Inferior parietal cortex (tissue), 1 donor: ENCODE measurements around the gene C1orf174.
A peak's percentile ranks its signal among the peaks of the same experiment; 100 is the strongest.

Experiments
- DNase-seq: peaks from one replicate; pipeline ENCODE4 v3.0.0-alpha.2; 2016; ENCODE audit errors: extremely low spot score

The C1orf174 gene

DNA sequence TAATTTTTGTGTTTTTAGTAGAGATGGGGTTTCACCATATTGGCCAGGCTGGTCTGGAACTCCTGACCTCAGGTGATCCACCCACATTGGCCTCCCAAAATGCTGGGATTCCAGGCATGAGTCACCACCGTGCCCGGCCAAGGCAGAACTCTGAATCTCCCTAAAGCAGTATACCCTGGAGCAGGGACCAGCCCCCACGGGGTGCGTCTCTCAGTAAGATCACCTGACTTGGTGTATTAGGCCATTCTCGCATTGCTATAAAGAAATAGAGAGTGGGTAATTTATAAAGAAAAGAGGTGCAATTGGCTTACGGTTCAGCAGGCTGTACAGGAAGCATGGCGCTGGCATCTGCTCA is 28.6 kb downstream of the C1orf174 start:
- DNase-seq, result no peak

DNA sequence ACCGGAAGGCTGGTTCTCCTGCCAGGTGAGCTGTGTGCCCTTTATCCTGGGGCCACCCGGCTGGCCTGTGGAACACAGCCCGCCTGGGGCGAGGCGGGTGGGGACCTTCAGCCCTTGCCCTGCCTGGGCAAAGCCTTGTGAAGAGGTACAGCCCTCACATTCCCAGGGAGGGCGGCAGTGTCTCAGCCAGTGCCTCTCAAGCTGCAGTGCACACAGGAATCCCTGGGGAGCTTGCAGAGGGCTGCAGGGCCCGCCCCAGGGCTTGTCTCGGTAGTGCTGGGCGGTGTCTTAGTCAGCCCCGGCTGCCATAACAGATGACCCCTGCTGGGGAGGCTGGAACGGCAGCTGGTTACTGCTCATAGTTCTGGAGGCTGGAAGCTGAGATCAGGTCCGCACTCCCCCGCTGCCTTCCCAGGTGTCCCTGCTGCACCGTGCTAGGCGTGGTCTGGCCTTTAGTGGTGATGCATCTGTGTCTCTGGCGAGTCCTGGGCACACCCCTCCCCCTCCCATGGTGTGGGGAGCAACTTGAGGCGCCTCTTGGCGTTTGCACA is 30.2 kb downstream of the C1orf174 start:
- no peak for DNase-seq

DNA sequence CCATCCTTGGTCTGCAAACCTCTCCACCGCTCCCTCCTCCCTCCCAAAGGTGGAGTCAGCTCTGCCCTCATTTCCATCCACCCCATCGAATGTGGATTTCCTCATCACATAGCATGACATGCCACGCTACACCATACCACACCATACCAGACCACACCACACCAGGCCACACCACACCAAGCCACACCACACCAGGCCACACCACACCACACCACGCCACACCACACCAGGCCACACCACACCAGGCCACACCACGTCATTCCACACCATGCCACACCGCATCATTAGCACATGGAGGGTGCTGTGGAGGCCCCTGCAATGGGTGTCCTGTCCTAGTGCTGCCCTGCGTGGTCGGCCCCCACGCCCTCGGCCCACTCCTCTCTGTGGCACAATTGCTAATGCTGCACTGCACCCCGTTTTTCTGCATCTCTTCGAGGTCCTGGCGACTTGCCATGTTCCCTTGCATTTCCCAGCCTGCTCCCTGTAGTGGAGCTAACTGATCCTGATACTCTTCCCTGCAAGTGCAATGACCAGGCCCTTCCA is 31.5 kb downstream of the C1orf174 start:
- no peak for DNase-seq

DNA sequence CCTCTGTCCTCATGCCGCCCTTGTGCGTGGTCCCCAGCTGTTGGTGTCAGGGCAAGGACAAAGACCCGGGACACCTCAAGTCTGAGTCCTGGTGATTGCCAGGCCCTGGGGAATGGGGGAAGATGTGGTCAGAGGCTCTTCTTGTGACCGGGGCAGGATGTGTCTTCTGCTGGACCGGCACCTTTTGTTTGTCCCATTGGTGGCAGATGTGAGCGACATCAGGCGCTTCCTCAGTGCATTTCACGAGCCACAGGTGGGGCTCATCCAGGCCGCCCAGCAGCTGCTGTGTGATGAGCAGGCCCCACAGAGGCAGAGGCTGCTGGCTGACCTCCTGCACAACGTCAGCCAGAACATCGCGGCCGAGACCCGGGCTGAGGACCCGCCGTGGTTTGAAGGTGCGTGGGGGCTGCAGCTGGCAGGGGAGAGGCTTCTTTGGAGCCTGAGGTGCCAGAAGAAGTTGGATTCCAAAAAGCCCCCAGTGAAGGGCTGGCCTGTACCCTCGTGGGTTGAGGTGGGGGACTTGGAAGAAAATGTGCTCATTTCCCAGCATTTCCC is 34.4 kb downstream of the C1orf174 start:
- DNase-seq, result no peak

DNA sequence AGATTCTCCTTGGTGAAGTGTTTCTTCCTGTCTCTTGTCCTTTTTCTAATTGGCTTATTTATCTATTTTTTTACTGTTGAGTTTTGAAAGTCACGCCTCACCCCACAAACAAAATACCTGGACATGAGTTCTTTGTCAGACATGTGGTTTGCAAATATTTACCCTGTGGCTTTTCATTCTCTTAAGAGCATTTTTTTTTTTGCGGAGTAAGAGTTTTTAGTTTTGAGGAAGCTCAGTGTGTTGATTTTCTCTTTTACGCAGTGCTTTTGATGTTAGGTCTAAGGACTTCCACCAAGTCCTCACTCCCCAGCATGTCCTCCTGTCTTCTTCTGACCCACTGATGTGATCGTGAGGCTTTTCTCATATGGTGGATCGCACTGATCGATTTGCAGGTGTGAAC is 35.2 kb downstream of the C1orf174 start:
- no peak for DNase-seq

DNA sequence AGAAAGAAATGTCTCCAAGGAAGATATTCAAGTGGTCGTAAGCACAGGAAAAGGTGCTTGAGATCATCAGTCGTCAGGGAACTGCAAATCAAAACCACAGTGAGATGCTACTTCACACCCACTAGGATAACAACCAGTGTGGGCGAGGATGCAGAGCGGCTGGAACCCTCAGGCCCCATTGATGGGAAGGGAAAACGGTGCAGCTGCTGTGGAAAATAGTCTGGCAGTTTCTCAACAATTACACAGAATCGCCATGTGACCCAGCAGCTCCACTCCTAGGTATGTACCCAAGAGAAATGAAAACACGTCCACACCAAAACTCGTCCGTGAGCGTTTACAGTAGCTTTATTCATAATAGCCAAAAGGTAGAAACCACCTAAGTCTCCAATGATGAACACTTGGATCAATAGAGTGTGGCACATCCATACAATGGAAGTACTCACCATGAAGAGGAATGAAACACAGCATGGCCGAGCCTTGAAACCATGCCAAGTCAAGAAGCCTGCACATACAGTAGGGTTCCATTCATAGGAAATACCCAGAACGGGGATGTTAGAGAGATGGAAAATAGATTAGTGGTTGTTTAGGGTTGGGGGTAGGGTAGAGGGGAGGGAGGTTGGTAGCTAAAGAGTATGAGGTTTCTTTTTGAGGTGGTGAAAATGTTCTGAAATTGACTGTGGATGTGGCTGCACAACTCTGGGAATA is 36.7 kb downstream of the C1orf174 start:
- DNase-seq, result peak; percentile 32

DNA sequence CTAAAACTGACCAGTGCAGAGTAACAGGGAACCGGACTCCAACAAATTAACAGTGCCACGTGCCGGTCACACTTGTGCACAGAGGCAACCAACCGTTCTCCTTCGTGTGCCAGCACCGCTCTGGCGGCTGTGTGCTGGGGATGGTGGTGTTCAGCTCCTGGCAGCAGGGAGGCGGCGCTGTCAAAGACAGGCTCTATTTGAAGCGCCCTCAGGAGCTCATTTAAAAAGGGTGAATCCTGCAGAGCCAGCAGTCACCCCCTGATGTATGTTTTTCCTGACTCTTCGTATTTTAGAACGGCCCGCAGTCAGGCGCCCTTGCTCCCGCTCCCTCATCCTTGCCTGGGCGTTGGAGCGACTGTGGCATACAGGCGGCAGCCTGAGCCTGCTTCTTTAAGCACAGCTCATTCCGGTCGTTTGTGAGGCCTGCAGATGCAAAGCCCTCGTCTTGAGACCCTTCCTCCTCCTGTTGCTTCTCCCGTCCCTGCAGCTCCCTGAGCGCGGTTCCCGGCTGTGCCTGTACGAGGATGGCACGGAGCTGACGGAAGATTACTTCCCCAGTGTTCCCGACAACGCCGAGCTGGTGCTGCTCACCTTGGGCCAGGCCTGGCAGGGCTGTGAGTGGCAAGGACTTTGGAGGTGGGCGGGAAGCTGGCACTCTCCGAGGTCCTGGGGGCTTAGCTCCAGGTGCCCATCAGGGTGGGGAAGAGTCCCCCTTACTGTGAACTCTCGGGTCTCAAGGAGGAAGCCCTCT is 41.7 kb downstream of the C1orf174 start:
- peak; percentile 29 for DNase-seq

DNA sequence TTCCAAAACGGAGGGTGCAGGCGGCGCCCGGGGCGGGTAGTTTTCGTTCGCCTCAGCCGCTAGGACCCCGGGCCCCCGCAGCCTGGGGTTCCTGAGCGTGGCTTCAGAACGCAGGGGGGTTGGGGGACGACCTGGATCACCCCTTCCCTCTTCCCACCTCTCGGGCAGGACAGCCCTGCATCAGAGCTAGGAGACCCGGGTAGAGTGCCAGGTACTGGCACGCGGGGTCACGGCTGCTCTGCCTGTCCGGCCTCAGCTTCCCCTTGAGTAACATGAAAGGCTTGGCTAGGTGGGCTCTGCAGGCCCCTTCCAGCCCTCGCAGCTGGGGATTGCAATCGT is 42.3 kb downstream of the C1orf174 start:
- no peak for DNase-seq

DNA sequence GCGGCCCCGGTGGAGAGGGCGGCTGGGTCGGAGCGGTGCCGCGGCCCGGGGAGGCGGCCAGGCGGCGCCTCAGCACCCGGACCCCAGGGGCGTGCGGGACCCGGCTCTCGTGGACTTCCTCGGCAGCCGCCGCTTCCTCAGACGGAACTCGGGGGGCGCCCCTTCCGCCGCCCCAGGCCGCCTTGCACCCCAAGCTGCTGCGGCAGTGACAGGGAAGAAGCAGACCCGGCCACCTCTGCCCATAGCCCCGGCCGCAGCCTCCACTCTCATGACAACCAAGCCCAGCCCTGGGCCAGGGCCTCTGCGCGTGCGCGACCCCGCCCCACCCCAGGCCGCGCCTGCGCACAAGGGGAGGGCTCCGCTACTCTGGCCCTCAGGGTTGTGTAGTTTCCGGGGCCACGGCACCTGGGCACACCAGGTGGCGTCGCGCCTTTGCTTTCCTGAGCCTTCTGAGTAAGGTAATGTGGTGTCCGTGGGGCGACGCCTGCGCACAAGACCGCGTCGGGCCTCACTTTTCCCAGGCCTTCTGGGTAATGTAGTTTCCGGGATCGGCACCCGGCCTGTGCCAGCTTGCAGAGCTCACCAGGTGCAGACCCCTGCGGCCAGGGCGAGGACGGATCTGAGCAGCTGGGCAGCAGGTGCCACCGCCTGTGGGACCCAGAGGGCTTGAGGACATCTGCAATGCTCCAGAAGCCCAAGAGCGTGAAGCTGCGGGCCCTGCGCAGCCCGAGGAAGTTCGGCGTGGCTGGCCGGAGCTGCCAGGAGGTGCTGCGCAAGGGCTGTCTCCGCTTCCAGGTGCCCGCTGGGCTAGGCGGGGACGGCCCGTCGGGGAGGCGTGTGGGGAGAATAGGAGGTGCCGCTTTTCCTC is 42.9 kb downstream of the C1orf174 start, which contains the start of the genes CEP104 and DFFB:
TSS of gene CEP104 (minus strand) at position 289 of the 868 bp plus-strand sequence. CDS start 4,804 bp downstream, outside the sequence.
TSS of gene DFFB (plus strand) at position 554 of the 868 bp plus-strand sequence. CDS start at position 682, 128 bp downstream.
- peak; percentile 94 for DNase-seq

DNA sequence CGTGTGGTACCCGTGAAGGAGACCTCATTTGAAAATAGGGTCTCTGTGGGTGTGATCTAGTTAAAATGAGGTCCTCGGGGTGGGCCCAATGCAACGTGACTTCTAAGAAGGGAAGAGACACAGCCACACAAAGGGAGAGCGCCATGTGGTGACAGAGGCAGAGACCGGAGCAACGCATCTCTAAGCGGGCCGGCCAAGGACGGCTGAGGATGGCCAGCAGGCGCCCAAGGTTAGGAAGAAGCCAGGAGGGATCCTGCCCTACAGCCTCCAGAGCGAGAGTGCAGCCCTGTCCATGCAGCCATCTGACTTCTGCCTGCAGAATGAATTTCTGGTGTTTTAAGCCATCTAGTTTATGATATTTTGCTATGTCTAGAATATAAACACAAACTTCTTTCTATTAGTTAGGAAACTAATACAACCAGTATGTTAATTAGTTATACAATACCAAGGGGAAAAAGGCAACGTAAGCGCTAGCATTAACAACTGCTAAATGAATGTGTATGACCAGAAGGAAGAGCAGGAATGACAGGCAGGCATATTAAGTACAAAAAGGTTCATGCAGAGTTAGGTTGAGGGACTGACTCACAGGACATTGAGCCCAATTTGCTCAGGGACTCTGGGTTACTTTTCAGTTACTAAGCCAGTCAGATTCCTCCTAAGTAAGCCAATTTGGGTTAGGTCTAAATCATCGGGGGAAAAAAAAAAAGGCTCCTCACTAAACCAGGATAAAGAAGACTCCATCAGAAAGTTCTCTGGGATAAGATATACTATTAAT is 47.2 kb downstream of the C1orf174 start:
- no peak for DNase-seq

DNA sequence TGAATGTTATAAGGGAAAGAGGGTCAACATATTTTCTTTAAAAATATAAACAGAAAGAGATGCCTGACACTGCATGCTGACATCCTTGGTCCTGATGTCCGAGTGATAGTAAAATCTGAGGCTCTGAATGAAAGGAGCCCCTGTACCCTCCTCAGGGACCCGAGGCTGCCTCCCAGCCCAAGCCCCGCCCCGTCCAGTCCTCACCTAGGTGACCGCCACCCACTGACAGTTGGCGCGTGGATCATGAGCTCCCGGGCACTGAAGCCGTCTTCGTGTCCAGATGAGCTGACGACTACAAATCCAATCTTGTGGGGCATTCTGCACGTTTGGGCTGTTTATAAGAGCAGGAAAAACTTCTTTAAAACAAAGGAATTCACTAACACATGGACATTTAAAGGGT is 48.0 kb downstream of the C1orf174 start:
- no peak for DNase-seq

DNA sequence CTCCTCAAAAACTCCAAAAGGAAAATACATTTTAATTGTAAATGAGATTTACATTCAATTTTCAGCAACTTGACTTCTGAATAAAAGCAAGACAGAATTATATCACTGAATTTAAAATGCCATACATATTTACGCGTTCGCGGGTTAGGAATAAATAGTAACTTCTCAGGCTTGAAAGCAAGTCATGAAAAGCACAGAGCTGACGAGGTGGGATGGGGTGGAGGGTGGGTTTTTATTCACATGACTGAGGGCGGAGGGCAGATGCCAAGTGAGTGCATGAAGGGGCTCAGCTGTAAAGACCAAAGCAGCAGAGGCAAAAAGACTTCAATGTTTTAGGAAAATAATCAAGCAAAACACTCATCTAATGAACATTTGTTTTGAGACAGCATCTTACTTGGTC is 48.8 kb downstream of the C1orf174 start:
- no peak for DNase-seq

DNA sequence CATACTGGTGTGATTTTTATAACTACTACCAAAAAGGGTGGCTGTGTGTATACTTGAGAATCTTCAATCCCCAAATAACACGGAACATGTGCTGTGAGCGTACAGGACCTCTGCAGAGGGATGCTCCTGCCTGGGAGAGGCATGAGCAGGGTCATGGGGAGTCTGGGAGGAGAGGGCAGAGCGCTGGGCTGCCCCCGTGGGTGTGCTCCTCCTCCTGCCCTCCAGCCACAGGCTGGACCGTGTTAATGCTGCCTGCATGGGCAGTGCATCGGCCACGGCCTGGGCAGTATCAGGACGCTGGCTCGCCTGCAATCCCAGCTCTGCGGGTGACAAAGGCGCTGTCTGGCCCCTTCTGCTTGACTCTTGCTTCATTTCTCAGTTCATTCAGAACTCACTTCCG is 49.2 kb downstream of the C1orf174 start:
- DNase-seq, result no peak

DNA sequence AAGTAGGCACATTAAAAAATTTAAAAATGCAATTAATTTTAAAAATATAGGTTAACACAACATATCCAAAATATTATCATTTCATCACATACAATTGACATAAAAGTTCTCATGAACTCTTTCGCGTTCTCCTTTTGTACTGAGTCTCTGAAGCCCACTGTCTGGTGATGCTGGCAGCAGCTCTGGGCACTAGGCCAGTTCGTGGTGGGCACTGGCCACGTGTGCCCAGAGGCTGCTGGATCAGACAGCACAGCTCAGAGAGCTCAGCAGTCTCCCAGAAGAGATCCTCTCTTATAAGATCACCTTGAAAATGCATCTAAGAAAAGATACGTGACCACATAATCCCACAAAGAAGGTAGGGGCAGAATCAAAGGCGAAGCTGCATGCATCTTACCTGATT is 53.0 kb downstream of the C1orf174 start:
- no peak for DNase-seq

DNA sequence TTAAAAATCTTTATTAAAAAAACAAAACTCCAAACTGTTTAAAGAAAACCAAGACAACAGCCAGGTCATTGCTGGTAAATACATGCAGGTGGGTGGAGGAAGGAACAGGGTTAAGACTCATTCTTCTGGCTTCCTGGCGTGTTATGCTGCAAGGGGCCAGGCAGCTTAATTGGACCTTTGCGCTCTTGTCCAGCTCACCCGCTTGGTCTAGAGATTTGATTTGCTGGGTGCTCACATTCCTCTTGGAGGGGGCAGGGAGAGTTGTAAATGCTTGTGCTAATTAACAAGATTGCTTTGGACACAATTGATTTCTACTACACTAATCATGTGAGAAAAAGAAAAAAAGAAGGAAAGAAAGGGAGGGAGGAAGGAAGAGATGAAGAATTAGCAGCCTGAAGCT is 53.5 kb downstream of the C1orf174 start:
- no peak for DNase-seq

DNA sequence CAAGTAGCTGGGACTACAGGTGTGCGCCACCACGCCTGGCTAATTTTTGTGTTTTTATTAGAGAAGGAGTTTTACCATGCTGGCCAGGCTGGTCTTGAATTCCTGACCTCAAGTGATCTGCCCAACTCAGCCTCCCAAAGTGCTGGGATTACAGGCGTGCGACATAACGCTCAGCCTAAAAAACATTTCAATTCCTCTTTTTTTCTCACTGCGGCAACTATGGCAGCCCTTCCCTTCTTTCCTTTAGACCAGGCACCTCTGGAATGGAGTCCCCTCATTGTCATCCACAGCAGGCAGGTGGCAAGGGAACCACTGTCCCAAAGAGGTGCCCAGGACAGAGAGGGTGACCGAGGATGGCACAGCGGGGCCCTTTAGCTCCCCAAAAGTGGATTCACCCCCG is 57.2 kb downstream of the C1orf174 start:
- DNase-seq, result no peak

DNA sequence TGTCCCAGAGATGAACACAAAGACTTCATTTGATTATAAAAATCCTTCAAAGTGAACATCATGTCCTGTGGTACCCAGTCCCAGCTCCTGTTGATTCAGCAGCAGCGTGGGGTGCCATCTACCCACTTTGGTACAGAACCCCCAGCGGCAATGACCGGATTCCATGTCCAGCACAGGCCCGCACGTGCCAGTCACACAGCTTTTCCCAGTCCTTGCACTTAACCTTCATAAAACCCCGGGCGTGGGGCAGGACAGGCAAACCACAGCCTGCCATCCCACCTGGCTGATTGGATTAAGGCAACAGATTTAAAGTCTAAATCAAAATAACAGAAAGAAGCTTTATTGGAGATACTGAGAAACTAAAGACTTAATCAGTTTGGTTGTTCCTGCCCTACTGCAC is 58.6 kb downstream of the C1orf174 start:
- no peak for DNase-seq
